ES-I3 (cell line): Measurements from ENCODE around the gene EYS.

ENCODE experiments used
- H3K36me3 ChIP-seq: 2 replicates; pipeline ENCODE4 v1.6.1; 2013; ENCODE audit warnings: mild to moderate bottlenecking, low read length, control low read depth, moderate library complexity; ENCODE audit not compliant: insufficient read depth
- H3K4me1 ChIP-seq: 2 replicates; pipeline ENCODE4 v1.6.1; 2013; ENCODE audit warnings: mild to moderate bottlenecking, control low read depth, low read length; ENCODE audit not compliant: insufficient read depth
- H3K9ac ChIP-seq: 2 replicates; pipeline ENCODE4 v1.6.1; 2013; ENCODE audit warnings: low read depth, mild to moderate bottlenecking, low read length, moderate library complexity
- H3K9me3 ChIP-seq: 2 replicates; pipeline ENCODE4 v1.6.1; 2013; ENCODE audit warnings: mild to moderate bottlenecking, low read length, moderate library complexity; ENCODE audit not compliant: control insufficient read depth, insufficient read depth

The EYS gene

DNA sequence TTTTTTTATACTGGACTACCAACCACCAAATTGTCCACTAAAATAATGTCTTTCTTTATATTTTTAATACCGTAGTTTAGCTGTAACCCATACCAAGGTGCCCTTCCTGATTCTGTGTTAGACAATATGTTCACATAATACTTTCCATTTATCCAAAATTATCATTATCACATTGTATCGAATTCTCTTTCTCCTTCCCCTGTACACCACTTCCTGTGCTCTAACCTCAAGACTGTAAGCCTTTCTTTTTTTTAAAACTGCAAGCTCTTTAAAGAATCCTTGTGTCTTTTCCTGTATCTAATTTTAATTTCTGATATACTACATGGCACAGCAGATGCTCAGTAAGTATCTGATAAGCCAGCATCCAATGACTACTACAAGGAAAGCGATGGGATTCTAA lies 917.5 kb downstream of the EYS start:
- no peaks in the 10 kb centered on the region for H3K9me3 ChIP-seq
- no peak overlapping the region for H3K9ac ChIP-seq

GRCh38 chr6:64786736-64787135 lies 920.3 kb downstream of the EYS start:
- no peaks in the 10 kb centered on the region for H3K9me3 ChIP-seq
- H3K9ac ChIP-seq, result no peak overlapping the region
- H3K4me1 ChIP-seq, result no peaks in the 10 kb centered on the region
- H3K36me3 ChIP-seq, result no peaks in the 10 kb centered on the region

More for the DNA sequence above, 917.5 kb downstream of the EYS start:
- Histone ChIP-seq H3K36me3 (no peaks in the 10 kb centered on the region), H3K4me1 (no peaks in the 10 kb centered on the region)

DNA sequence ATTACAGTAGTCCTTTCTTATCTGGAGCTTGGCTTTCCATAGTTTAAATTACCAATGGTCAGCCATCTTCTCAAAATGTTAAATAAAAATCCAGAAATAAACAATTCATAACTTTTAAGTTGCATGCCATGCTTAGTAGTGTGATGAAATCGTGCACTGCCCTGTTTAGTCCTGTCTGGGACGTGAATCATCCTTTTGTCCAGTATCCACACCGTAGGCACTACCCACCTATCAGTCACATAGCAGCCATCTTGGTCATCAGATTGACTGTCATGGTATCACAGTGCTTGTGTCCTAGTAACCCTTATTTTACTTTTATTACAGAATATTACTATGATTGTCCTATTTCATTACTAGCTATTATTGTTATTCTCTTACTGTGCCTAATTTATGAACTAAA lies 924.1 kb downstream of the EYS start:
- no peaks in the 10 kb centered on the region for H3K4me1 ChIP-seq
- H3K9ac ChIP-seq, result no peak overlapping the region
- no peaks in the 10 kb centered on the region for H3K36me3 ChIP-seq
- H3K9me3 ChIP-seq, result no peaks in the 10 kb centered on the region; the same call in 1 of the 2 replicates

DNA sequence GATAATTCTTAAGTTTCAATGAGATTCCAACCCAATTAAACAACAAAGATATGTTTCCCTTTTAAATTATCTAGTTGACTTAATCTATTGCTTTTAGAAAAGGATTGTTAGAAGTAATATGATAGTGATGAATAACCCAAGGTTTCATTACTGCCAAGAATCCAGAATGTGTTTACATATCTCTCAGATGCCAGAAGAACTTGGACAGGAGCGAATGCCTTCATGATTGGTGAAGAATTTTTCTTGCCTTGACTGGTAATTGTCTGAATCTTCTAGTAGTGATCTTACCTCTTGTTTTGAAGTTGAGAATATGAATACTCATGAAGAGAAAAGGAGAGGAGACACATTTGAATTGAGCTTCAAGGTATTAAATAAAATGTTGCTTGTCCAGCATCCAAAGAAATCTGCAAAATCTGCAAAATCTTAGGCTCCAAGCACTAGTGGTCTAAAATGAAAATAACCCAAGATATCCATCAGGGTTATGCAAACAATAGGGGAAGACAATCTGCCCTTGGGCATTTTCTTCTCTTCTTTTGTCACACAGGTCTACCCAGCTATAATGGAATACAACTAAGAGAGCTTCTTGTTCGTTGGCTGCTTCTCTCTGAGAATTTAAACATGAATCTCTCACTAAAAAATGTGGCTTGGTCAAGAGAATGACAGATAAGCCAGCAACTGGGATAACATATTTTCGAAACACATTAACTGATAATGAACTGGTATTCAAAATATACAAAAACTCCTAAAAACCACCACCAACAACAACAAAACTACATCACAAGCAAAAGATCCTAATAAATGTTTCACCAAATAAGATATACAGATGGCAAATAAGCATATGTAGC lies 928.9 kb downstream of the EYS start:
- Histone ChIP-seq H3K9ac (no peak overlapping the region), H3K9me3 (no peaks in the 10 kb centered on the region; the same call in 1 of the 2 replicates), H3K36me3 (no peaks in the 10 kb centered on the region), H3K4me1 (no peaks in the 10 kb centered on the region)

DNA sequence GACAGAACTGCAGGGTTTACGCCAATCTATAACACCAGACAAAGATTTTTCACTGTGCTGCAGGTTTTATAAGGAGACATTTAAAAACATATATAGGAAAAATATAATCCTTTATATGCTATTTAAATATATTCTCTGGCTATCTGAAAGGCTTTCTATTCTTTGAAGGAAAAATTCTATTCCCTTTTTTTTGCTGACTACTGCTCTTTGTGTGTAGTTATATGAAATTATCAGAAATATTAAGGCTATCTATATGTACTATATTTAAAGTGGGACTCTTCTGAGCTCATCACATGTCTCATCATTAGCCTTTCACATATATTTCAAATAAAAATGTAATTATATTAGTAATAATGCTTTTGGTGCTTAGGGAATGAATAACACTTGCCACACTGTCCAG lies 930.7 kb downstream of the EYS start:
- H3K36me3 ChIP-seq, result no peaks in the 10 kb centered on the region
- no peaks in the 10 kb centered on the region; the same call in 1 of the 2 replicates for H3K9me3 ChIP-seq
- no peaks in the 10 kb centered on the region for H3K4me1 ChIP-seq
- H3K9ac ChIP-seq, result no peak overlapping the region

DNA sequence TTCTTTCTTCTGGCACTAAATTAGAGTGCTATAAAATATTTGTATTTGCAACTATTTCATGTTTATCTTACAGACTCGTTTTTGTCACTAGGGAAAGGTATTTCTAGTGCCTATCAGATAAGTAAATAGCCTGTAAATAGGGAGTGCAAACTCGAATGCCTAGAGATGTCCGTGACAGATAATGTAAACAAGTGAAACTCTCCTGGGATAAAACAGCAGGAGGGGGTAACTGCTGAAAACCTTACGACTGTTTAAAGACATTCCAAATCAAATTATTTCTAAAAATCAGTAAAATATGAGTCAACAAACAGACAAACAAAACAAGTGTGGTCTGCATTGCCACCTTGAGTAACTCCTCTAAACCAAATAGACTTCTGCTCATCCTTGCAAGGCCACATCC lies 932.1 kb downstream of the EYS start:
- Histone ChIP-seq H3K4me1 (no peaks in the 10 kb centered on the region), H3K36me3 (no peaks in the 10 kb centered on the region)

GRCh38 chr6:64750910-64751309 lies 956.1 kb downstream of the EYS start:
- no peaks in the 10 kb centered on the region for H3K9me3 ChIP-seq
- no peaks in the 10 kb centered on the region for H3K36me3 ChIP-seq
- no peak overlapping the region for H3K9ac ChIP-seq
- H3K4me1 ChIP-seq, result no peaks in the 10 kb centered on the region

More for the DNA sequence above, 932.1 kb downstream of the EYS start:
- H3K9ac ChIP-seq, result no peak overlapping the region
- H3K9me3 ChIP-seq, result no peaks in the 10 kb centered on the region; the same call in 1 of the 2 replicates

- Histone ChIP-seq H3K4me1 (no peaks in the 10 kb centered on the region), H3K9me3 (no peaks in the 10 kb centered on the region), H3K9ac (no peak overlapping the region), H3K36me3 (no peaks in the 10 kb centered on the region)
Observed at GRCh38 chr6:64737418-64737817, 969.6 kb downstream of the EYS start.

GRCh38 chr6:64736421-64736950 lies 970.5 kb downstream of the EYS start:
- H3K9me3 ChIP-seq, result no peaks in the 10 kb centered on the region
- no peak overlapping the region for H3K9ac ChIP-seq
- H3K4me1 ChIP-seq, result no peaks in the 10 kb centered on the region
- no peaks in the 10 kb centered on the region for H3K36me3 ChIP-seq

DNA sequence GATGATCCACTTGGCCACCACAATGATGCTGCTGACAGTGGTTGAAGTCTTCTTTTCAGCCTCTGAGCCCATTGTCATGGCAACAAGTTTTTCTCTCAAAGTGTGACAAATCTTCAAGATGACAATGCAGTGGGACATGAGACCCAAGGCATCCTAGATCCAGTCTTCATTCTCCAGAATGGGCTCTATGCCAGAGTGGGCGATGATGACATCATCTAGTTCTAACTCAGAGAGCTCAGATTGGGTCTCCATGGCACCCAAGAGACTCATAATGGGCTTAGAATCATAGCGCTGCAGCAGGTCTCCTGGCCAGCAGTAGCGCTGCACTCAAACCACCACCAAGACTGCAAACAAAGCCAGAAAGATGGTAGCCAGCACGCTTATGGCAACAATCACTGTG lies 973.6 kb downstream of the EYS start:
- Histone ChIP-seq H3K4me1 (no peaks in the 10 kb centered on the region), H3K36me3 (no peaks in the 10 kb centered on the region), H3K9ac (no peak overlapping the region), H3K9me3 (no peaks in the 10 kb centered on the region)

GRCh38 chr6:64732888-64733287 lies 974.1 kb downstream of the EYS start:
- Histone ChIP-seq H3K36me3 (no peaks in the 10 kb centered on the region), H3K9me3 (no peaks in the 10 kb centered on the region), H3K9ac (no peak overlapping the region), H3K4me1 (no peaks in the 10 kb centered on the region)

GRCh38 chr6:64729522-64729921 lies 977.5 kb downstream of the EYS start:
- Histone ChIP-seq H3K36me3 (no peaks in the 10 kb centered on the region), H3K4me1 (no peaks in the 10 kb centered on the region), H3K9ac (no peak overlapping the region), H3K9me3 (no peaks in the 10 kb centered on the region)

GRCh38 chr6:64727075-64727474 lies 980.0 kb downstream of the EYS start:
- Histone ChIP-seq H3K9ac (no peak overlapping the region), H3K4me1 (no peaks in the 10 kb centered on the region), H3K9me3 (no peaks in the 10 kb centered on the region), H3K36me3 (no peaks in the 10 kb centered on the region)

GRCh38 chr6:64724091-64724490 lies 982.9 kb downstream of the EYS start:
- H3K4me1 ChIP-seq, result no peaks in the 10 kb centered on the region
- H3K9me3 ChIP-seq, result no peaks in the 10 kb centered on the region
- H3K36me3 ChIP-seq, result no peaks in the 10 kb centered on the region
- no peak overlapping the region for H3K9ac ChIP-seq

DNA sequence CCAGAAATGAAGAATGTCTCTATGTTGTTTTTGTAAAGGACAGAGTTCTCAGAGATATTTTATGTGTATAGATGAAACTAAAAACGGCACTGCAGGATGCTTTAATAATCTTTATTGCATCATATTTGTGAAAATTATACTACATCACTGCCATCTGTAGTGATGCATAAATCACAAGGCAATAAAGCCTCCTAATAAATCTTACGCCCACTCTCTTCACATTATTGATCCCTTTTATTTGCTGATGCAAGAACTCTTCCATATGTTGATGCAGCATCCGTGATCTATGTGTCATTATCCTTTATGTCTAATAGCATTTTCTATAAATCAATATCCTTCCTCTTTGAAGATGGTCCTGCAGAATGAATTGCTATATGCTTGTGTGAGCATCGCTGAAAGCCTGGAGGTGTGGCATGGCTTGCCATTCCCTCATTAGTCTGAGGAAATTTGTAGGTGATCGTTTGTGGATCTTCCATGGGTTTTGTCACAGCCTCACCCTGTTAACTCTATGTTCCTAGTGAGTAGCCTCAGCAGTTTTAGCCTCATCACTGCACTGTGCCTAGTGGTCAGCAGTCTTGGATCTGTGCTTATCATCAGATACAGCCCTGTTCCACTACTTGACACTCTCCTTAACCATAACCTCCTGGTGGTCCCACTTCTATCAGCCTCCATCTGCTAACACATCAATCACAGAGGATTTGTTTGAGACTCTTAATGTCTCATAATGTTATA lies 983.5 kb downstream of the EYS start:
- H3K9me3 ChIP-seq, result no peaks in the 10 kb centered on the region

More for the DNA sequence above, 983.5 kb downstream of the EYS start:
- H3K36me3 ChIP-seq, result no peaks in the 10 kb centered on the region
- H3K9ac ChIP-seq, result no peak overlapping the region
- no peaks in the 10 kb centered on the region for H3K4me1 ChIP-seq
